Ascending aorta (tissue), 2 donors: ENCODE data around the gene VPS8. TPM values are rescaled to one million over a fixed set of nuclear protein-coding genes. Genes with fewer than 3 reads are reported as not detected.
"Not testable (repeated sequence)": the region's sequence is repeated elsewhere in the genome, so short reads cannot be mapped to it uniquely, and the experiment has no call there.

Experiments used
- DNase-seq, 2 donors: peaks; one replicate each; pipeline ENCODE4 v3.0.0-alpha.2; 2019; ENCODE audit warnings: low spot score in 2 of 2
- H3K27ac ChIP-seq, 2 donors: fragments of 200-600 bp; sonication (generic); one replicate each; pipeline ENCODE4 v1.5.1; 2016 to 2017; ENCODE audit warnings: mild to moderate bottlenecking in 1 of 2
- H3K27me3 ChIP-seq: fragments of 200-600 bp; sonication (generic); one replicate; pipeline ENCODE4 v1.5.1; 2017
- H3K36me3 ChIP-seq, 2 donors: fragments of 200-600 bp; sonication (generic); one replicate each; pipeline ENCODE4 v1.5.1; 2016
- H3K4me1 ChIP-seq, 2 donors: fragments of 200-600 bp; sonication (generic); one replicate each; pipeline ENCODE4 v1.5.1; 2016 to 2017; ENCODE audit warnings: mild to moderate bottlenecking in 1 of 2
- H3K4me3 ChIP-seq, 2 donors: fragments of 200-600 bp; sonication (generic); one replicate each; pipeline ENCODE4 v1.5.1; 2016 to 2017; ENCODE audit warnings: mild to moderate bottlenecking in 1 of 2
- H3K9me3 ChIP-seq, 2 donors: fragments of 200-600 bp; sonication (generic); one replicate each; pipeline ENCODE4 v1.5.1; 2016
- CTCF ChIP-seq, 3 experiments: fragments of 200-600 bp in 2 of 3; fragments of 450-650 bp in 1 of 3; sonication (generic) in 2 of 3; IDR thresholded peaks; one replicate each; pipeline ENCODE4 v1.5.1; 2016 to 2019; ENCODE audit warnings: antibody characterized with exemption in 3 of 3, mild to moderate bottlenecking in 1 of 3, moderate library complexity in 1 of 3
- intact Hi-C: fragments of 100-400 bp; cut with DNase I; formaldehyde crosslinking; loops from one replicate; pipeline ENCODE4 v1.15.1; 2023
- total RNA-seq: library from RNA; depleted of rRNA; stranded (reverse); fragments of >200 nt; gene quantifications from one replicate; pipeline ENCODE4 v1.1.0, GENCODE V29; 2016

VPS8 gene
- total RNA-seq, 1 donor from 2014 or later: 24.9 TPM

GRCh38 chr3:184944241-184944640 lies 132.3 kb downstream of the VPS8 start:
- H3K36me3 ChIP-seq: peaks cover 9 to 14% of the 10 kb centered on the region in 2 donors
- H3K9me3 ChIP-seq: no peaks in the 10 kb centered on the region
- intact Hi-C loops: no loop called here
- no peak overlapping the region for H3K27ac ChIP-seq
- H3K4me3 ChIP-seq: no peak overlapping the region
- no peak for TF ChIP-seq CTCF (IDR thresholded peaks at IDR 0.05)
- no peaks in the 10 kb centered on the region for H3K4me1 ChIP-seq
- H3K27me3 ChIP-seq: no peaks in the 10 kb centered on the region
- no peak for DNase-seq

- no peaks in the 10 kb centered on the region for H3K9me3 ChIP-seq
- intact Hi-C loops: no loop called here
- H3K27ac ChIP-seq: no peak overlapping the region
- TF ChIP-seq CTCF (IDR thresholded peaks at IDR 0.05): no peak
- no peak for DNase-seq
- no peak overlapping the region for H3K4me3 ChIP-seq
- H3K4me1 ChIP-seq: no peaks in the 10 kb centered on the region
- H3K27me3 ChIP-seq: no peaks in the 10 kb centered on the region
- peaks cover 8 to 9% of the 10 kb centered on the region in 2 donors for H3K36me3 ChIP-seq
Observed at GRCh38 chr3:184945886-184946625, 134.1 kb downstream of the VPS8 start.

- Histone ChIP-seq H3K4me1 (no peaks in the 10 kb centered on the region), H3K4me3 (no peak overlapping the region), H3K27ac (no peak overlapping the region), H3K36me3 (peaks cover 8 to 13% of the 10 kb centered on the region in 2 donors), H3K9me3 (no peaks in the 10 kb centered on the region), H3K27me3 (no peaks in the 10 kb centered on the region)
- intact Hi-C loops: no loop called here
- TF ChIP-seq CTCF (IDR thresholded peaks at IDR 0.05): no peak
- DNase-seq: no peak
Observed at GRCh38 chr3:184946917-184947316, 135.0 kb downstream of the VPS8 start.

- no peaks in the 10 kb centered on the region for H3K9me3 ChIP-seq
- intact Hi-C loops: no loop called here
- no peak for DNase-seq
Observed at GRCh38 chr3:184949251-184949965, 137.4 kb downstream of the VPS8 start.

GRCh38 chr3:184950816-184951215 lies 138.8 kb downstream of the VPS8 start:
- H3K4me3 ChIP-seq, H3K27ac ChIP-seq, H3K4me1 ChIP-seq, H3K27me3 ChIP-seq, H3K9me3 ChIP-seq, DNase-seq, intact Hi-C loops, H3K36me3 ChIP-seq: not testable (repeated sequence)

More at GRCh38 chr3:184949251-184949965, 137.4 kb downstream of the VPS8 start:
- Histone ChIP-seq H3K4me3 (no peak overlapping the region), H3K27ac (no peak overlapping the region), H3K4me1 (no peaks in the 10 kb centered on the region), H3K27me3 (no peaks in the 10 kb centered on the region), H3K36me3 (peaks cover 0 to 9% of the 10 kb centered on the region in 2 donors)
- TF ChIP-seq CTCF (IDR thresholded peaks at IDR 0.05): no peak

GRCh38 chr3:184952671-184953070 lies 140.7 kb downstream of the VPS8 start:
- H3K4me1 ChIP-seq: no peaks in the 10 kb centered on the region
- no peak for TF ChIP-seq CTCF (IDR thresholded peaks at IDR 0.05)
- no peaks in the 10 kb centered on the region for H3K27me3 ChIP-seq
- no peak overlapping the region for H3K4me3 ChIP-seq
- H3K9me3 ChIP-seq: no peaks in the 10 kb centered on the region
- no peak for DNase-seq
- intact Hi-C loops: no loop called here
- H3K36me3 ChIP-seq: peaks cover 5 to 7% of the 10 kb centered on the region in 2 donors
- H3K27ac ChIP-seq: no peak overlapping the region
